ENCODE measurements around the gene TXN2.

GRCh38 chr22:36460202-36460601 lies 21.2 kb downstream of the TXN2 start:
- TF ChIP-seq CTCF (IDR thresholded peaks at IDR 0.05) (no peak), EZH2 (IDR thresholded peaks at IDR 0.05; ENCODE audit: borderline replicate concordance, insufficient read depth, low read depth, low read length, poor library complexity, severe bottlenecking) (no peak)

Measured in B cell (primary cell).